GM21515 (cell line): Measurements from ENCODE around the gene MYH14.
"Not testable (repeated sequence)": the region's sequence is repeated elsewhere in the genome, so short reads cannot be mapped to it uniquely, and the experiment has no call there.

Source experiments
- ATAC-seq: cut with Tn5 transposase; IDR thresholded peaks from one replicate; pipeline ENCODE4 v1.9.1; 2021; ENCODE audit not compliant: unreplicated experiment

Gene MYH14

GRCh38 chr19:50330365-50331078 lies 127.1 kb downstream of the MYH14 start:
- peak; percentile 24 for ATAC-seq

GRCh38 chr19:50331221-50331993 lies 128.0 kb downstream of the MYH14 start:
- no peak for ATAC-seq

- ATAC-seq: no peak
Observed at GRCh38 chr19:50331994-50332243, 128.5 kb downstream of the MYH14 start.

GRCh38 chr19:50332244-50333038 lies 129.0 kb downstream of the MYH14 start:
- no peak for ATAC-seq

DNA sequence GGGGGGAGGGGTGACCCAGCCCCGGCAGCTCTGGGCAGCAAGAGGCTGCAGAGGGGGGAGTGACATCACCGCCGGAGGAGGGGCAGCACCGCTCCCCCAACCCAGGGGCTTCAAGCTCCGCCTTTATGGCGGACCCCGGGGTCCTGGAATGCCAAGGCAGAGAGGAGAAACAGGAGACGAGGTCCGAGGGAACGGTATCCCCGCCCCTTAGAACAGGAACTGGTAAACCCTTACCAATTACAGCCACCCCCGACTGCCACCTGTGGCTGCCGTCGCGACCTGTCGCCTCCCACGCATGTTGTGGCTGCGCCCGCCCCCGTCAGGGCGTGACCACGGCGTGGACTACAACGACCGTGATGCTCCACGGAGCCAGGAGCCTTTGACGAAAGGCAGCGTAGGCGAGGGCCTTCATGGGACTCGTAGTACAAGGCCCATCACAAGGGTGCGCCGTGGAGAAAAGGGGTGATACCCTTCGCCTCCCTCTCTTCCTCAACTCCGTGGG lies 129.9 kb downstream of the MYH14 start:
- peak; percentile 41 for ATAC-seq

DNA sequence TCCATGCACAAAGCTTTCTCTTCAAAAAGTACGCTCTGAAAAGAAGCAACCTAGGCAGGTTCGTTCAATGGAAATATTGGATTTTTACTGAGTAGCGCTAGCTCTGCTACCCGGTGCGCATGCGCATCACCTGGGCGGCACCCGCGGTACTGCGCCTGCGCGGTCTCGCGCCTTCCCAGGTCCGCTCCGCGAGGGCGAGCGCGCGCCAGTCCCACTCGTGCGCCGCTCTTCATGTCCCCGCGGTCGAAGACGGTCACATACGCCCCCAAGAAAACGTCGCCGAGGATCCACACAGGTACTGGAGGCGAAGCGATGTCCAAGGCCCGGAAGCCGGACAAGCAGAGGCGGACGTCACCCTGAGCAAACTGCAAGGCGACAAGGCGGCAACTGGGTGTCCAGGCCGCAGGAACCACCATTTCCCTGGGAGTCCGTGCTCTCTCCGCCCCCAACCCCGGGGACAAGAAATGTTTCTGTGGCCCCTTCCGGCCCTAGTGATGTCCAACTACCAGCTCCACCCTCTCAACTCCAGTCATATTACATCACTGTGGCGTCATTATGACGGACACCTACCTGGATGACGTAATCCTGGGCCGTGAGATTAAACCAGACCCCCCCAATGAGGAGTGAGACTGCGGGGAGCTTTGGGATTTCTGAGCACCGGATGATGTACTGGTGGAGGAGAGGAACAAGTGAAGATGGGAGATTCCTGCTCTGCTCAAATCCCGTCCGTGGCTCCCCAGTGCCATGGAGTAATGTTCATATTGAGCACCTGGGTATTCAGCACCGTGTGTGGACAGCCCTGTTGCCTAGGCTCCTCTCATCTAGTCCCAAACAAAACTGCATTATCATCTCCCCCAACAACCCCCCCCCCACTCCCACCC lies 130.6 kb downstream of the MYH14 start:
- ATAC-seq: peak; percentile 13

DNA sequence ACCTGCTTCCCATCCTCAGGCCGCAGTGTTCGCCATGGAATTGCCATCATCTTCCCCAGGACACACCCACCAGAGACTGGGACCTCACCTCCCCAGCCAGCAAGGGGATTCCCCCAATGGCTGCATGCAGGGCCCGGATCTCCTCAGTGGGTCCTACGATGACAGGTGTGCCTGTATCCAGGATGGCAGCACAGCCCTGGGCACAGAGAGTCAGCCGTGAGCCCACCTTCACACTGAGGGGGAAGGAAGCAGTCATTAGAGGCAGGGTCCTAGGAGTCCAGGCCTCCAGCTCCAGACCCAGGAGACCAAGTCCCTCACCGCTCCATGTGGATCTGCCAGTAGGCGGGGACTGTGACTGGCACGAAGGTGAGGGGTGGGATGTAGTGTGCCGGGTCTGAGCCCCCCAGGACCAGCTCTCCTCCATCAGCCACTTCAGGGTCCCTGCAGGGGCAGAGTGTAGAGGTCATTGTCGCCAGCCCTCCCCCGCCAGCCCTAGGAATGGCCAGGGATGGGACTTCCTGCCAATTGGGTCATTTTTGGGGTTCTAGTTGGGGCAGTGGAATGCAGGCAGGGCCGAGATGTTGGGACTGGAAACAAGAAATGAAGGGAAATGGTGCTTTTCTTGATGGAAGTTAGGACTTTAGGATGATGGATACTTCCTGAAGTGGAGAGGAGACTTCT lies 131.5 kb downstream of the MYH14 start:
- ATAC-seq: no peak

GRCh38 chr19:50337031-50337430 lies 133.6 kb downstream of the MYH14 start:
- not testable (repeated sequence) for ATAC-seq

DNA sequence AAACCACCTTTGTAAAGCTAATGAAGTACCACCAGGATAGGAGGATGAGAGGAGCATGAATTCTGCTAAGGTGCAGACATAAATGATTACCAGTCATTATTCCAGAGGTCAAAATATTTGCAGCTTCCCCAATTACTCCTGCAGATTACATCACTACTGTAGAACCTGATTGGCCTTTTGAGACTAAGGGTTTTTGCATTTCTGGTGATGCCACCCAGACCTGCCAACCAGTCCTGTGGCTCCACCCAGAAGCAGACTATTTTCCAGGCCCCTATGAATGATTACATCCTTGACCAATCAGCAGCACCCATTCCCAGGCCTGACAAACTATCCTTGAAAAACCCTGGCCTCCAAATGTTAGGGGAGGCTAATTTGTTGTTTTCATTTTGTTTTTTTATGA lies 136.9 kb downstream of the MYH14 start:
- ATAC-seq: no peak

GRCh38 chr19:50341091-50341564 lies 137.7 kb downstream of the MYH14 start:
- no peak for ATAC-seq

- peak; percentile 52 for ATAC-seq
Observed at GRCh38 chr19:50344661-50345318, 141.4 kb downstream of the MYH14 start.

DNA sequence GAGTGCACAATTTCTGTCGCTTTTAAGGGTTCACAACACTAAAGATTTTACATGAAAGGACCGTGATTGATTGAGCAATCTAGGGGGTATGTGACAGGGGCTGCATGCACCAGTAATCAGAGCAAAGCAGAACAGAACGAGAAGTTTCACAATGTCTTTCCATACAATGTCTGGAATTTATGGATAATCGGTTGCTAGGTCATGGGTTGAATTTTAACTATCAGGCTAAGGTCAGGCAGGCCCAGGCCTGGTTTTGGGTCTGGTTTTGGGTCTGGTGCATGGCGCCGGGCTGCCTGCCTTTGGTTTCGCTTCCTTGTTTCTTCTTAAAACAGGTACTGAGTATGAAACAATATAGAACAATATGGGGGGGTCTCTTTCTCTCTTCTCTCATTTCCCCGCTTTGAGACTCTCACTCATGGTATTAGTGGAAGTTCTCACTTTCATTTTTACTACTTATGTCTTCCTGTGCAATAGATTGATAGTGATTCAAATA lies 143.7 kb downstream of the MYH14 start:
- ATAC-seq: not testable (repeated sequence)

- ATAC-seq: no peak
Observed at GRCh38 chr19:50349277-50350057, 146.0 kb downstream of the MYH14 start.

DNA sequence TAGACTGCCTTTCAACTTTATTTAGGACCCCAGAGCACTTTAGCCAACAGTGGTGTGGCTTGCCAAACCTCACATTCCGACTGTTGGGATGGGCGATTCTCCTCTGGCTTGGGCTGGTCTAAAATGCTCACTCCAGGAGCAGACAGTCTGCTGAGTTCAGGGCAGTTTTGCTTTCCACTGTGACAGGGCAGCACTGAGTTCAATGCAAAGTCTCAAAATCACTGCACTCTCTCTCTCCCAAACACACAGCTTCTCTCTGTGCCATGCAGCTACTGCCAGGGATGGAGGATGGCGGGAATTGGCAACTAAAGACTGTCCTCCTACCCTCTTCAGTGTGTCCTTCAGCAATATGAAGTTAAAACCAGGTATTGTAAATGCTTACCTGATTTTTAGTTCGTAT lies 148.8 kb downstream of the MYH14 start:
- no peak for ATAC-seq

- not testable (repeated sequence) for ATAC-seq
Observed at GRCh38 chr19:50353487-50353880, 150.1 kb downstream of the MYH14 start.

DNA sequence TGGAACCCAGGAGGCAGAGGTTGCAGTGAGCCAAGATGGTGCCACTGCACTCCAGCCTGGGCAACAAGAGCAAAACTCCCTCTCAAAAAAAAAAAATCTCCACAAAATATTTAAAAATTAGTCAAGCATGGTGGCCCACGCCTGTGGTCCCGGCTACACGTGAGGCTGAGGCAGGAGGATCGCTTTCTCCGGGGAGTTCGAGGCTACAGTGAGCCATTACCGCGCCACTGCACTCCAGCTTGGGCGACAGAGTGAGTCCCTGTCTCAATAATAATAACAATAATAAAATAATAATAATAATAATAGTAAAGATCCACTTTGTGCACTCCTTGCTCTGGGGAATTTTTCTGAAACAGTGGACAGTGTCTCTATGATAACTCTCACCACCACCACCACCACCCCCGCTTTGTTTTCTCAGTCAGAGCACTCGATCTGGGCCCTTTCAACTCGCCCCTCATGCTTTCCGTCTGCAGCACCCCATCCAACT lies 153.3 kb downstream of the MYH14 start:
- ATAC-seq: no peak

DNA sequence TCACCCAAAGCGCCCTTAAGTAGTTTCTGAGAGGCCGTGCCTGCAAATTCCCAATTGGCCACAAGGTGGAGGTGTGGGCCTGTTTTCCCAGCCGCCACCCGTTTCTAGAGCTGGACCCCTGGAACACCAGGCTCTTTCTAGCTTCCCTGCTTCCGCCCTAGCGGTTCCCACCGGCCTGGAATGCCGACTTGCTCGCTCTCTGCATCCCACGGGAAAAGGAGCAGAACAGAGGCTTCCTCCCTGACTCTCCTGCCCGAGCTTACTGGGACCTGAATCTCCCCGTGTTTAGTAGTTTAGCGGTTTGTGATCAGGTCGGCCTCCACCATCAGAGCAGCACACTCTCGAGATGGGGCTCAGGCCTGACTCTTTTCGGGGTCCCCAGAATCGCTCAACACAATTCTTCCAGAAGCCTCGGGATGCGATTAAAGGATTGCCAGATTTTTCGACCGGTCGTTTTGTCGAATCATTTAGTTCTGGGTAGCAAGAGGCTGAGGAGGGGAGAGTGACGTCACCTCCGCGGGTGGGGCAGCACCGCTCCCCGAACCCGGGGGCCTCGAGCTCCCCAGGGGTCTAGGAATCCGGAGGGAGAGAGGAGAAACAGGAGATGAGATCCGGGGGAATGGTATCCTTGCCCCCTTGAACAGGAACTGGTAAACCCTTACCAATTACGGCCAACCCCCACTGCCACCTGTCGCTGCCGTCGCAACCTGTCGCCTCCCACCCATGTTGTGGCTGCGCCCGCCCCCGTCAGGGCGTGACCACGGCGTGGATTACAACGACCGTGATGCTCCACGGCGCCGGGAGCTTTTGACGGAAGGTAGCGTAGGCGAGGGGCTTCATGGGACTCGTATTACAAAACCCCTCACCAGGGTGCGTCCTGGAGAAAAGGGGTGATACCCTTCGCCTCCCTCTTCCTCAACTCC lies 154.0 kb downstream of the MYH14 start:
- ATAC-seq: peak; percentile 45
